Keratinocyte (primary cell): Measurements from ENCODE around the gene GJA4. TPM values are rescaled to one million over a fixed set of nuclear protein-coding genes. Genes with fewer than 3 reads are reported as not detected.

ENCODE experiments used
- DNase-seq: peaks from one replicate; pipeline ENCODE4 v3.0.0-alpha.2; 2011; ENCODE audit warnings: low read depth, missing footprints, low spot score
- FAIRE-seq: peaks from 2 replicates; lab custom pipeline; 2011; peaks lifted over from hg19 to GRCh38; lab: Jason Lieb, UNC
- H2AFZ ChIP-seq: 2 replicates; pipeline ENCODE4 v1.6.0; 2012; ENCODE audit warnings: low read length, control low read depth, inconsistent platforms; ENCODE audit not compliant: control insufficient read depth
- H3K27ac ChIP-seq: 2 replicates; pipeline ENCODE4 v1.5.1; 2011; ENCODE audit warnings: low read length; ENCODE audit not compliant: control insufficient read depth, insufficient read depth
- H3K27me3 ChIP-seq: 3 replicates; pipeline ENCODE4 v1.6.0; 2011; ENCODE audit warnings: low read length; ENCODE audit not compliant: control insufficient read depth, insufficient read depth; ENCODE audit errors: extremely low read depth
- H3K36me3 ChIP-seq, 2 experiments: 2 replicates in 1 of 2; 3 replicates in 1 of 2; pipeline ENCODE4 v1.5.1; 2011; ENCODE audit warnings: low read length in 2 of 2, mild to moderate bottlenecking in 1 of 2; ENCODE audit not compliant: control insufficient read depth in 2 of 2, insufficient read depth in 2 of 2; ENCODE audit errors: extremely low read depth in 1 of 2
- H3K4me1 ChIP-seq: 3 replicates; pipeline ENCODE4 v1.5.1; 2011; ENCODE audit warnings: low read length; ENCODE audit not compliant: control insufficient read depth, insufficient read depth; ENCODE audit errors: extremely low read depth
- H3K4me2 ChIP-seq: 3 replicates; pipeline ENCODE4 v1.6.0; 2011; ENCODE audit warnings: low read depth, low read length; ENCODE audit not compliant: control insufficient read depth, insufficient read depth; ENCODE audit errors: extremely low read depth
- H3K4me3 ChIP-seq, 3 experiments: fragments of 200-600 bp in 1 of 3; sonication (generic) in 1 of 3; 2 replicates in 2 of 3; 3 replicates in 1 of 3; pipeline ENCODE4 v1.5.1; 2011 to 2016; ENCODE audit warnings: low read length in 3 of 3, mild to moderate bottlenecking in 3 of 3, control low read depth in 2 of 3, inconsistent platforms in 1 of 3, low read depth in 1 of 3, mixed read lengths in 1 of 3, mixed run types in 1 of 3, moderate library complexity in 1 of 3; ENCODE audit not compliant: control insufficient read depth in 2 of 3, insufficient read depth in 2 of 3; ENCODE audit errors: extremely low read depth in 1 of 3
- H3K79me2 ChIP-seq: 2 replicates; pipeline ENCODE4 v1.6.0; 2012; ENCODE audit warnings: low read length; ENCODE audit not compliant: control insufficient read depth, insufficient read depth
- H3K9ac ChIP-seq: 3 replicates; pipeline ENCODE4 v1.6.0; 2011; ENCODE audit warnings: low read length; ENCODE audit not compliant: control insufficient read depth, insufficient read depth; ENCODE audit errors: extremely low read depth
- H3K9me1 ChIP-seq: 3 replicates; pipeline ENCODE4 v1.6.0; 2011; ENCODE audit warnings: low read length; ENCODE audit not compliant: control insufficient read depth, insufficient read depth; ENCODE audit errors: extremely low read depth
- H3K9me3 ChIP-seq: 2 replicates; pipeline ENCODE4 v1.5.1; 2012; ENCODE audit warnings: low read depth, low read length; ENCODE audit not compliant: control insufficient read depth
- H4K20me1 ChIP-seq: 3 replicates; pipeline ENCODE4 v1.6.0; 2011; ENCODE audit warnings: low read length; ENCODE audit not compliant: control insufficient read depth, insufficient read depth; ENCODE audit errors: extremely low read depth
- EZH2 ChIP-seq: IDR thresholded peaks from one replicate; pipeline ENCODE4 v1.6.1; 2012; ENCODE audit warnings: inconsistent platforms, mild to moderate bottlenecking, low read length, moderate library complexity
- dilution Hi-C: fragments of 300-500 bp; cut with MboI; formaldehyde crosslinking; loops from one replicate; pipeline ENCODE4 v1.7.0; 2020; ENCODE audit warnings: low sequenced_read_pairs; ENCODE audit not compliant: extremely low pct_ligation_motif_present
- polyA plus RNA-seq, 5 experiments: library from polyadenylated mRNA; depleted of rRNA in 3 of 5; stranded (reverse) in 3 of 5; stranded (forward) in 1 of 5; unstranded in 1 of 5; fragments of >200 nt; gene quantifications; 1 replicate in 1 of 5; 2 replicates in 3 of 5; 3 replicates in 1 of 5; pipeline versions ENCODE4 v1.2.1 to v1.2.3, GENCODE V29; 2011 to 2012; ENCODE audit warnings: missing spikeins in 2 of 5, low read depth in 1 of 5, low replicate concordance in 1 of 5
- TF ChIP-seq, protein P1 (sequence below), 3 experiments: IDR thresholded peaks in 1 of 3; conservative IDR thresholded peaks in 1 of 3; optimal IDR thresholded peaks in 1 of 3; 2 replicates in 2 of 3; 3 replicates in 1 of 3; pipeline versions ENCODE3 to v1.5.1; 2011; ENCODE audit warnings: low read length in 3 of 3, mild to moderate bottlenecking in 3 of 3, moderate library complexity in 2 of 3, control low read depth in 1 of 3, inconsistent platforms in 1 of 3; ENCODE audit not compliant: insufficient read depth in 2 of 3; ENCODE audit errors: extremely low read depth in 1 of 3

Gene GJA4
- polyA plus RNA-seq, 1 donor (not counting 4 experiments of a cell fraction or from before 2014, with no cell fraction given), result not detected

DNA sequence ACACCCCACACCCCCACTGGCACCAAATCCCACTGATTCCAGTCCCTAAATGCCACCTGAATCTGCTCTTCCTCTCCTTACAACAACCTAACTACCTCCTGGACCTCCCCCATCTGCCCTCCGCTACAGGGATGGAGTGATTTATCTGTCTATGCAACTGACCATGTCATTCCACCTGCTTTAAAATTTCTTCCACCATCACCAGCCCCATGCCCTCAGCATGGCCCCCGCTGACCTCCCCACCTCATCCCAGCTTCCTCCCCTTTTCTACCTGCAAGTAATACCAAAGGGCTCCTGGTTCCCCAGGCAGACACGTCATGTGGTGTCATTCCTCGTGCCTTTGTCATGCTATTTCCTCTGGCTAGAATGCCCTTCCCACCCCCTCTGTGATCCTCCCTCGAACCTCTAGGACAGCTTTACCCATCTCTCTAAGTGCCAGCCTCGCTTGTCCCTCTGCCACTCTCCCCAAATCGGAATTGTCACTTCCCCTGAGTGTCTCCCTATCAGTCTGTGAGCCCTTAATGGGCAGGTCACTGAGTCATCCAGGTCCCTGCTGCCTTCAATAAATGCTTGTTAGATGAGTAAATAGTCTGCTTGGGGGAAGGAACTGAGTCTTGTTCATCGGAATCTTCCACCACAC is 29.5 kb upstream of the GJA4 start:
- peak; percentile 100 for FAIRE-seq
- peaks cover 36% of the 10 kb centered on the region for H3K79me2 ChIP-seq
- no peaks in the 10 kb centered on the region for H3K9me1 ChIP-seq
- no peaks in the 10 kb centered on the region for H4K20me1 ChIP-seq
- H3K4me1 ChIP-seq, result peaks cover 63% of the 10 kb centered on the region
- DNase-seq, result peak; percentile 94
- peak overlapping the region; percentile 75 for H3K4me2 ChIP-seq
- peaks cover 1 to 24% of the 10 kb centered on the region in 2 experiments for H3K36me3 ChIP-seq
- peak overlapping the region; percentile 83 for H3K27ac ChIP-seq
- TF ChIP-seq EZH2, result no peak
- TF ChIP-seq, protein P1, sequence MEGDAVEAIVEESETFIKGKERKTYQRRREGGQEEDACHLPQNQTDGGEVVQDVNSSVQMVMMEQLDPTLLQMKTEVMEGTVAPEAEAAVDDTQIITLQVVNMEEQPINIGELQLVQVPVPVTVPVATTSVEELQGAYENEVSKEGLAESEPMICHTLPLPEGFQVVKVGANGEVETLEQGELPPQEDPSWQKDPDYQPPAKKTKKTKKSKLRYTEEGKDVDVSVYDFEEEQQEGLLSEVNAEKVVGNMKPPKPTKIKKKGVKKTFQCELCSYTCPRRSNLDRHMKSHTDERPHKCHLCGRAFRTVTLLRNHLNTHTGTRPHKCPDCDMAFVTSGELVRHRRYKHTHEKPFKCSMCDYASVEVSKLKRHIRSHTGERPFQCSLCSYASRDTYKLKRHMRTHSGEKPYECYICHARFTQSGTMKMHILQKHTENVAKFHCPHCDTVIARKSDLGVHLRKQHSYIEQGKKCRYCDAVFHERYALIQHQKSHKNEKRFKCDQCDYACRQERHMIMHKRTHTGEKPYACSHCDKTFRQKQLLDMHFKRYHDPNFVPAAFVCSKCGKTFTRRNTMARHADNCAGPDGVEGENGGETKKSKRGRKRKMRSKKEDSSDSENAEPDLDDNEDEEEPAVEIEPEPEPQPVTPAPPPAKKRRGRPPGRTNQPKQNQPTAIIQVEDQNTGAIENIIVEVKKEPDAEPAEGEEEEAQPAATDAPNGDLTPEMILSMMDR (optimal IDR thresholded peaks at IDR 0.05 in 1 of 3, IDR thresholded peaks at IDR 0.05 in 1 of 3, conservative IDR thresholded peaks at IDR 0.05 in 1 of 3; ENCODE audit: extremely low read depth in 1 of 3, insufficient read depth in 2 of 3, low read length in 3 of 3), result no peak
- dilution Hi-C loops, result no loop called here
- H3K9me3 ChIP-seq, result no peaks in the 10 kb centered on the region
- no peaks in the 10 kb centered on the region for H3K27me3 ChIP-seq
- peak overlapping the region; percentile 59 for H3K9ac ChIP-seq
- H3K4me3 ChIP-seq, result peak overlapping the region; percentile 13 to 37 (median 18)
- H2AFZ ChIP-seq, result no peak overlapping the region

DNA sequence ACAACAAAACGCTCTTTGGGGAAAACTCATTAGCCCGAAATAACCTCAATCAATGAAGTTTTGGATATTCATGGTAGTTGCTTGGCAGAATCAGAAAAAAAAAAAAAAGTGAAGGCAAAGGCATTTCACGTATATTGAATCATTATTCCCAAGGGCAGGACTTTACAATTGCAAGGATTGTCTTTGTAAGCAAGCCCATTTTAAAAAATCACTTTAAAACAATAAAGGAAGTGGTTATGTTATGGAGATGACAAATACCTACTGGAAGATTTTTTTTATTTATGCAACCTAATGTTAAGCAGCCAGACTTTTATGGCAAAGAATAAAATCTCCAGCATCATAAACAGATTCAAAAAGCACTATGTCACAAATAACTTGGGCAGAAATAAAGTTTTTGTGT is 23.9 kb upstream of the GJA4 start:
- no peaks in the 10 kb centered on the region for H4K20me1 ChIP-seq
- no peak overlapping the region for H3K4me3 ChIP-seq
- dilution Hi-C loops, result no loop called here
- H3K9ac ChIP-seq, result no peak overlapping the region
- no peaks in the 10 kb centered on the region for H3K9me3 ChIP-seq
- peak overlapping the region; percentile 10 for H3K4me2 ChIP-seq
- peaks cover 4% of the 10 kb centered on the region for H3K79me2 ChIP-seq
- no peaks in the 10 kb centered on the region for H3K27me3 ChIP-seq
- H3K9me1 ChIP-seq, result no peaks in the 10 kb centered on the region
- H3K4me1 ChIP-seq, result peaks cover 31% of the 10 kb centered on the region
- H3K27ac ChIP-seq, result no peak overlapping the region
- no peak for DNase-seq
- peaks cover 0 to 10% of the 10 kb centered on the region in 2 experiments for H3K36me3 ChIP-seq
- no peak overlapping the region for H2AFZ ChIP-seq
- TF ChIP-seq, protein P1 (optimal IDR thresholded peaks at IDR 0.05 in 1 of 3, IDR thresholded peaks at IDR 0.05 in 1 of 3, conservative IDR thresholded peaks at IDR 0.05 in 1 of 3; ENCODE audit: extremely low read depth in 1 of 3, insufficient read depth in 2 of 3, low read length in 3 of 3), result no peak
- TF ChIP-seq EZH2, result no peak
- FAIRE-seq, result peak; percentile 20
